HepG2 (cell line): ENCODE data around the gene CGREF1. TPM values are rescaled to one million over a fixed set of nuclear protein-coding genes. Genes with fewer than 3 reads are reported as not detected.
A peak's percentile ranks its signal among the peaks of the same experiment; 100 is the strongest.

Experiments used
- FOXO1 ChIP-seq: sonication (generic); formaldehyde crosslinking; IDR thresholded peaks from 2 replicates; pipeline ENCODE4 v1.4.0; 2020; ENCODE audit warnings: missing genetic modification reagents
- GATAD2A ChIP-seq: IDR thresholded peaks from 2 replicates; pipeline ENCODE4 v1.6.1; 2016
- GPN1 ChIP-seq: sonication (generic); formaldehyde crosslinking; IDR thresholded peaks from 2 replicates; pipeline ENCODE4 v1.5.1; 2020; ENCODE audit warnings: missing genetic modification reagents, borderline replicate concordance
- KAT2B ChIP-seq: fragments of 150-350 bp; IDR thresholded peaks from 2 replicates; pipeline ENCODE4 v1.6.1; 2014; ENCODE audit warnings: low read depth, low read length, borderline replicate concordance
- KDM2A ChIP-seq: sonication (generic); formaldehyde crosslinking; IDR thresholded peaks from 2 replicates; pipeline ENCODE4 v1.4.0; 2020; ENCODE audit warnings: low read depth, missing genetic modification reagents, borderline replicate concordance
- KDM3A ChIP-seq: IDR thresholded peaks from 2 replicates; pipeline ENCODE4 v1.6.1; 2018; ENCODE audit warnings: low read depth, missing compliant biosample characterization
- KLF6 ChIP-seq: IDR thresholded peaks from 2 replicates; pipeline ENCODE4 v1.8.0; 2016; ENCODE audit warnings: missing biosample characterization, missing genetic modification reagents
- RELA ChIP-seq: sonication (generic); formaldehyde crosslinking; IDR thresholded peaks from 2 replicates; pipeline ENCODE4 v1.4.0; 2020; ENCODE audit warnings: missing genetic modification reagents
- SIX1 ChIP-seq: sonication (generic); formaldehyde crosslinking; IDR thresholded peaks from 2 replicates; pipeline ENCODE4 v1.4.0; 2020; ENCODE audit warnings: missing genetic modification reagents, borderline replicate concordance
- TFAP4 ChIP-seq: sonication (generic); IDR thresholded peaks from 2 replicates; pipeline ENCODE4 v1.6.1; 2016; ENCODE audit warnings: low read depth, borderline replicate concordance
- THAP9 ChIP-seq: sonication (generic); formaldehyde crosslinking; IDR thresholded peaks from 2 replicates; pipeline ENCODE4; 2020; ENCODE audit warnings: missing genetic modification reagents, mild to moderate bottlenecking, borderline replicate concordance
- USF2 ChIP-seq, 2 experiments: sonication (generic) in 1 of 2; formaldehyde crosslinking in 1 of 2; IDR thresholded peaks; 2 replicates each; pipeline versions ENCODE4 v1.5.1 to v1.6.1; 2011 to 2020; ENCODE audit warnings: borderline replicate concordance in 1 of 2, low read depth in 1 of 2, low read length in 1 of 2, mild to moderate bottlenecking in 1 of 2, missing genetic modification reagents in 1 of 2, moderate library complexity in 1 of 2
- ZNF501 ChIP-seq: sonication (generic); formaldehyde crosslinking; IDR thresholded peaks from 2 replicates; pipeline ENCODE4 v1.5.1; 2020; ENCODE audit warnings: mild to moderate bottlenecking, moderate library complexity, missing genetic modification reagents
- polyA plus RNA-seq, 8 experiments: library from polyadenylated mRNA; depleted of rRNA in 3 of 8; stranded (reverse) in 7 of 8; unstranded in 1 of 8; fragments of >200 nt; fragmentation: Illumina TruSeq in 4 of 8; extraction: Trizol in 4 of 8; gene quantifications; 2 replicates each; pipeline versions ENCODE4 v1.2.1 to v1.2.3, GENCODE V29; 2011 to 2016; ENCODE audit warnings: low read depth in 4 of 8, missing spikeins in 1 of 8, mixed read lengths in 1 of 8; ENCODE audit not compliant: insufficient read depth in 1 of 8
- total RNA-seq, 5 experiments: library from RNA; depleted of rRNA; stranded (reverse); fragments of >200 nt; fragmentation: Illumina TruSeq; extraction: Trizol; gene quantifications; 2 replicates each; pipeline ENCODE4 v1.2.3, GENCODE V29; 2016; ENCODE audit warnings: low read depth in 1 of 5
- TF ChIP-seq, protein P1 (sequence below): sonication (generic); formaldehyde crosslinking; IDR thresholded peaks from 2 replicates; pipeline ENCODE4 v1.9.0; 2021; ENCODE audit warnings: missing genetic modification reagents, borderline replicate concordance
- TF ChIP-seq, protein P2 (sequence below): sonication (generic); formaldehyde crosslinking; IDR thresholded peaks from 2 replicates; pipeline ENCODE4 v1.5.0; 2020; ENCODE audit warnings: missing genetic modification reagents, mild to moderate bottlenecking, borderline replicate concordance
- TF ChIP-seq, protein P3 (sequence below): sonication (generic); formaldehyde crosslinking; IDR thresholded peaks from 2 replicates; pipeline ENCODE4 v1.4.0; 2020; ENCODE audit warnings: missing genetic modification reagents, borderline replicate concordance

The CGREF1 gene
- total and polyA plus RNA-seq, 2 of the 13 experiments (the other 11 are each of a cell fraction or from before 2014, with no cell fraction given), result 13.9 to 23.4 TPM

- TF ChIP-seq THAP9, result peak; percentile 59; the same call in 1 of the 2 replicates
- TF ChIP-seq, protein P1, sequence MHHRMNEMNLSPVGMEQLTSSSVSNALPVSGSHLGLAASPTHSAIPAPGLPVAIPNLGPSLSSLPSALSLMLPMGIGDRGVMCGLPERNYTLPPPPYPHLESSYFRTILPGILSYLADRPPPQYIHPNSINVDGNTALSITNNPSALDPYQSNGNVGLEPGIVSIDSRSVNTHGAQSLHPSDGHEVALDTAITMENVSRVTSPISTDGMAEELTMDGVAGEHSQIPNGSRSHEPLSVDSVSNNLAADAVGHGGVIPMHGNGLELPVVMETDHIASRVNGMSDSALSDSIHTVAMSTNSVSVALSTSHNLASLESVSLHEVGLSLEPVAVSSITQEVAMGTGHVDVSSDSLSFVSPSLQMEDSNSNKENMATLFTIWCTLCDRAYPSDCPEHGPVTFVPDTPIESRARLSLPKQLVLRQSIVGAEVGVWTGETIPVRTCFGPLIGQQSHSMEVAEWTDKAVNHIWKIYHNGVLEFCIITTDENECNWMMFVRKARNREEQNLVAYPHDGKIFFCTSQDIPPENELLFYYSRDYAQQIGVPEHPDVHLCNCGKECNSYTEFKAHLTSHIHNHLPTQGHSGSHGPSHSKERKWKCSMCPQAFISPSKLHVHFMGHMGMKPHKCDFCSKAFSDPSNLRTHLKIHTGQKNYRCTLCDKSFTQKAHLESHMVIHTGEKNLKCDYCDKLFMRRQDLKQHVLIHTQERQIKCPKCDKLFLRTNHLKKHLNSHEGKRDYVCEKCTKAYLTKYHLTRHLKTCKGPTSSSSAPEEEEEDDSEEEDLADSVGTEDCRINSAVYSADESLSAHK, result no peak
- 0 out of 2 replicates have a peak, but pooled peaks have one; percentile 22 for TF ChIP-seq KLF6 (CRISPR knock-in tag)
- TF ChIP-seq KAT2B, result no peak
- TF ChIP-seq KDM3A (CRISPR knock-in tag), result 0 out of 2 replicates have a peak, but pooled peaks have one; percentile 23
- TF ChIP-seq SIX1, result no peak
- TF ChIP-seq GATAD2A, result peak; percentile 25; the same call in 1 of the 2 replicates
- no peak; the same call in 1 of the 2 replicates for TF ChIP-seq RELA (CRISPR knock-in tag)
- TF ChIP-seq TFAP4, result peak; percentile 77
- peak; percentile 60; the same call in 1 of the 2 replicates for TF ChIP-seq KDM2A (CRISPR knock-in tag)
- TF ChIP-seq, protein P2, sequence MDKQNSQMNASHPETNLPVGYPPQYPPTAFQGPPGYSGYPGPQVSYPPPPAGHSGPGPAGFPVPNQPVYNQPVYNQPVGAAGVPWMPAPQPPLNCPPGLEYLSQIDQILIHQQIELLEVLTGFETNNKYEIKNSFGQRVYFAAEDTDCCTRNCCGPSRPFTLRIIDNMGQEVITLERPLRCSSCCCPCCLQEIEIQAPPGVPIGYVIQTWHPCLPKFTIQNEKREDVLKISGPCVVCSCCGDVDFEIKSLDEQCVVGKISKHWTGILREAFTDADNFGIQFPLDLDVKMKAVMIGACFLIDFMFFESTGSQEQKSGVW (CRISPR knock-in tag), result no peak
- peak; percentile 42; the same call in 1 of the 2 replicates for TF ChIP-seq FOXO1 (CRISPR knock-in tag)
- peak; percentile 72; the same call in 1 of the 2 replicates for TF ChIP-seq ZNF501
- TF ChIP-seq GPN1, result no peak
- TF ChIP-seq, protein P3, sequence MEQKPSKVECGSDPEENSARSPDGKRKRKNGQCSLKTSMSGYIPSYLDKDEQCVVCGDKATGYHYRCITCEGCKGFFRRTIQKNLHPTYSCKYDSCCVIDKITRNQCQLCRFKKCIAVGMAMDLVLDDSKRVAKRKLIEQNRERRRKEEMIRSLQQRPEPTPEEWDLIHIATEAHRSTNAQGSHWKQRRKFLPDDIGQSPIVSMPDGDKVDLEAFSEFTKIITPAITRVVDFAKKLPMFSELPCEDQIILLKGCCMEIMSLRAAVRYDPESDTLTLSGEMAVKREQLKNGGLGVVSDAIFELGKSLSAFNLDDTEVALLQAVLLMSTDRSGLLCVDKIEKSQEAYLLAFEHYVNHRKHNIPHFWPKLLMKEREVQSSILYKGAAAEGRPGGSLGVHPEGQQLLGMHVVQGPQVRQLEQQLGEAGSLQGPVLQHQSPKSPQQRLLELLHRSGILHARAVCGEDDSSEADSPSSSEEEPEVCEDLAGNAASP (CRISPR knock-in tag), result peak; percentile 54; the same call in 1 of the 2 replicates
- TF ChIP-seq USF2 (IDR thresholded peaks at IDR 0.05; ENCODE audit: low read depth, low read length), result no peak
- TF ChIP-seq USF2 (CRISPR knock-in tag; IDR thresholded peaks at IDR 0.05; ENCODE audit: borderline replicate concordance), result no peak
Measured at GRCh38 chr2:27086724-27087593, 32.0 kb downstream of the CGREF1 start, which contains the start of gene KHK (continued).
